Measurements from ENCODE around the gene NIPAL3. TPM values are rescaled to one million over a fixed set of nuclear protein-coding genes. Genes with fewer than 3 reads are reported as not detected.

NIPAL3 gene
- total RNA-seq, 1 experiment from 2014 or later: 44.2 TPM

GRCh38 chr1:24421502-24421901 lies 5.9 kb downstream of the NIPAL3 start:
- DNase-seq (ENCODE audit: low read depth in 1 of 2, low spot score in 2 of 2): no peak
- peaks cover 26% of the 10 kb centered on the region for H3K36me3 ChIP-seq
- H3K27me3 ChIP-seq (replicated peaks): no peaks in the 10 kb centered on the region
- no peaks in the 10 kb centered on the region for H3K9me3 ChIP-seq (replicated peaks)
- H3K27ac ChIP-seq: no peak overlapping the region
- no peak overlapping the region for H3K4me3 ChIP-seq
- H3K4me1 ChIP-seq (replicated peaks): peaks cover 31% of the 10 kb centered on the region

GRCh38 chr1:24424207-24424606 lies 8.6 kb downstream of the NIPAL3 start:
- no peak for DNase-seq (ENCODE audit: low read depth in 1 of 2, low spot score in 2 of 2)
- no peak overlapping the region for H3K27ac ChIP-seq
- no peaks in the 10 kb centered on the region for H3K9me3 ChIP-seq (replicated peaks)
- H3K36me3 ChIP-seq: peaks cover 34% of the 10 kb centered on the region
- no peak overlapping the region for H3K4me3 ChIP-seq
- H3K27me3 ChIP-seq (replicated peaks): no peaks in the 10 kb centered on the region
- H3K4me1 ChIP-seq (replicated peaks): peaks cover 6% of the 10 kb centered on the region

DNA sequence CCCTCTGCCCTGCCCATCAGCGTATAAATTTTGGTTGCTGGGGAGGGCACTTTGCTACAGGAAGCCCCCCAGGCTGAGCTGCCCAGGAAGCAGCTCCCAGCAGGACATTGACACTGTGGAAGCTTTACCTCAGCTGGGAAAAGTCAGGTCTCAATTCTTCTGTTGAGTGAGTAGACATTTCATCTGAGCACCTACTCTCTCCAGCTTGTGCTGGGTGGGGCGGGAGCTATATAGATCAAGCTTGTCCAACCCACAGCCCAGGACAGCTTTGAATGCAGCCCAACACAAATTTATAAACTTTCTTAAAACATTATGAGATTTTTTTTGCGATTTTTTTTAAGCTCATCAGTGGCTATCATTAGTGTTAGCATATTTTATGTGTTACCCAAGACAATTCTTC lies 9.4 kb downstream of the NIPAL3 start:
- DNase-seq (ENCODE audit: low read depth in 1 of 2, low spot score in 2 of 2): no peak
- H3K27me3 ChIP-seq (replicated peaks): no peaks in the 10 kb centered on the region

GRCh38 chr1:24425441-24425840 lies 9.8 kb downstream of the NIPAL3 start:
- Histone ChIP-seq H3K27me3 (replicated peaks) (no peaks in the 10 kb centered on the region), H3K27ac (no peak overlapping the region), H3K4me1 (replicated peaks) (no peaks in the 10 kb centered on the region), H3K9me3 (replicated peaks) (no peaks in the 10 kb centered on the region), H3K36me3 (peaks cover 28% of the 10 kb centered on the region), H3K4me3 (no peak overlapping the region)
- no peak for DNase-seq (ENCODE audit: low read depth in 1 of 2, low spot score in 2 of 2)

More for the DNA sequence above, 9.4 kb downstream of the NIPAL3 start:
- Histone ChIP-seq H3K4me3 (no peak overlapping the region), H3K27ac (no peak overlapping the region), H3K9me3 (replicated peaks) (no peaks in the 10 kb centered on the region), H3K4me1 (replicated peaks) (no peaks in the 10 kb centered on the region), H3K36me3 (peaks cover 28% of the 10 kb centered on the region)

DNA sequence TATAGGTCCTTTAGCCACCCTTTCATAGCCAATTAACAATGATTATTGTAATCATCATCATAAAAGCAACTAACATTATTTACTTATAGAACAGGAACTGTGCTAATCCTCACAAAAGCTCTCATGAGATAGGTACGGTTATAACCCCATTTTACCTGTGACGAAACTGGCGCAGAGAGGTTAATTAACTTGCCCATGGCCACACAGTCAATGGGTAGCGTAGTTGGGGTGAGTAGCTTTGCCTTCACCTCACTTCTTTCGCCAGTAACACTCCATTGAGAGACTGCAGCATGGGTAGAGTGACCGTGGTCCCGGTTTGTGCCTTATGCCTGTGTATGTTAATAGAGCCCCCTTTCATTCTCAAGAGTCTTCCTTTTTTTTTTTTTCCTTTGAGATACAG lies 10.3 kb downstream of the NIPAL3 start:
- H3K4me1 ChIP-seq (replicated peaks): no peaks in the 10 kb centered on the region
- no peaks in the 10 kb centered on the region for H3K27me3 ChIP-seq (replicated peaks)

GRCh38 chr1:24426744-24427544 lies 11.3 kb downstream of the NIPAL3 start:
- no peaks in the 10 kb centered on the region for H3K9me3 ChIP-seq (replicated peaks)
- H3K36me3 ChIP-seq: peaks cover 18% of the 10 kb centered on the region
- no peaks in the 10 kb centered on the region for H3K4me1 ChIP-seq (replicated peaks)
- no peaks in the 10 kb centered on the region for H3K27me3 ChIP-seq (replicated peaks)
- H3K27ac ChIP-seq: no peak overlapping the region
- no peak for DNase-seq (ENCODE audit: low read depth in 1 of 2, low spot score in 2 of 2)
- H3K4me3 ChIP-seq: no peak overlapping the region

More for the DNA sequence above, 10.3 kb downstream of the NIPAL3 start:
- no peak overlapping the region for H3K4me3 ChIP-seq
- no peaks in the 10 kb centered on the region for H3K9me3 ChIP-seq (replicated peaks)
- H3K27ac ChIP-seq: no peak overlapping the region
- no peak for DNase-seq (ENCODE audit: low read depth in 1 of 2, low spot score in 2 of 2)
- peaks cover 25% of the 10 kb centered on the region for H3K36me3 ChIP-seq

- H3K4me3 ChIP-seq: no peak overlapping the region
- no peaks in the 10 kb centered on the region for H3K27me3 ChIP-seq (replicated peaks)
- peaks cover 14% of the 10 kb centered on the region for H3K36me3 ChIP-seq
- no peak for DNase-seq (ENCODE audit: low read depth in 1 of 2, low spot score in 2 of 2)
- H3K27ac ChIP-seq: no peak overlapping the region
- no peaks in the 10 kb centered on the region for H3K4me1 ChIP-seq (replicated peaks)
- no peaks in the 10 kb centered on the region for H3K9me3 ChIP-seq (replicated peaks)
These were observed 11.9 kb downstream of the NIPAL3 start for GRCh38 chr1:24427545-24427862.

GRCh38 chr1:24435782-24436365 lies 20.3 kb downstream of the NIPAL3 start:
- Histone ChIP-seq H3K36me3 (peaks cover 18% of the 10 kb centered on the region), H3K9me3 (replicated peaks) (no peaks in the 10 kb centered on the region), H3K27me3 (replicated peaks) (no peaks in the 10 kb centered on the region), H3K4me1 (replicated peaks) (no peaks in the 10 kb centered on the region), H3K27ac (no peak overlapping the region), H3K4me3 (no peak overlapping the region)
- no peak for DNase-seq (ENCODE audit: low read depth in 1 of 2, low spot score in 2 of 2)

DNA sequence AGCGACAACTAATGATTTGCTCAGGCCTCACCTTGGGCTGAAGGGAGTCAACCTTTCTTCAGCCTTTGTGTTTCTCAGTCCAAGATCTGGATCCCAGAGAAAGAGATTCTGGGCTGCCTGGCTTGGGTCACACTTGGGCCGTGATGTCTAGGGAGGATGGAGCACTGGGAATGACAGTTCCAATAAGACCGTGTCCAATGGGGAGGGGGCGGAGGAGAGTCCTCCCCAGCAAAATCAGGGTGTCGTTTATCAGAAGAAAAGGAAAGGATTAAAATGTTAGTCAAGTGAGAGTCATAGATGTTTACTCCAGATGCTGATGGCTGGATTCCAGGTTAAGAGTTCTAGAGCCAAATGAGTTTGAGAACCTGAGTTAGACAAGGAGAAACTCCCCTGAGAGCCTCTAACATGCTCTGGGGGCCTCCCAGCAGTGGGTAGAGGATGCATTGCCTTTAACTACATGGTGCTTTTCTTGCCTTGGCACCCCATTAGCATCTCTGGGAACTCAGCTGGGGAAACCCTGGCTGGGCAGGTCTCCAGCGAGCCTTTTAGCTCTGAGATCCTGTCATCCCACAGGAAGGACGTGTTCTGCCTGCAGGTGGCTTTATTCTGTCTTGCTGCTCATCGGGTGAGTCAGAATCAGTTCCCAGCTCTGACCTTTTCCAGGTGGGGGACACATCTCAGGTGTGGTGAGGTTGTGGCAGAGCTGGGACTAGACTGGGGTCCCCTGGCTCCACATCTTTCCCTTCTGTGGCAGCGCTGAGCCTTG lies 22.2 kb downstream of the NIPAL3 start:
- no peaks in the 10 kb centered on the region for H3K27me3 ChIP-seq (replicated peaks)
- no peaks in the 10 kb centered on the region for H3K9me3 ChIP-seq (replicated peaks)
- no peak overlapping the region for H3K4me3 ChIP-seq
- H3K36me3 ChIP-seq: peaks cover 26% of the 10 kb centered on the region
- H3K4me1 ChIP-seq (replicated peaks): no peaks in the 10 kb centered on the region
- DNase-seq (ENCODE audit: low read depth in 1 of 2, low spot score in 2 of 2): no peak
- no peak overlapping the region for H3K27ac ChIP-seq

GRCh38 chr1:24438423-24438901 lies 22.9 kb downstream of the NIPAL3 start:
- no peaks in the 10 kb centered on the region for H3K4me1 ChIP-seq (replicated peaks)
- no peaks in the 10 kb centered on the region for H3K9me3 ChIP-seq (replicated peaks)
- H3K4me3 ChIP-seq: no peak overlapping the region
- DNase-seq (ENCODE audit: low read depth in 1 of 2, low spot score in 2 of 2): no peak
- H3K36me3 ChIP-seq: peaks cover 25% of the 10 kb centered on the region; the same call in 1 of the 2 replicates
- no peak overlapping the region for H3K27ac ChIP-seq
- H3K27me3 ChIP-seq (replicated peaks): no peaks in the 10 kb centered on the region

DNA sequence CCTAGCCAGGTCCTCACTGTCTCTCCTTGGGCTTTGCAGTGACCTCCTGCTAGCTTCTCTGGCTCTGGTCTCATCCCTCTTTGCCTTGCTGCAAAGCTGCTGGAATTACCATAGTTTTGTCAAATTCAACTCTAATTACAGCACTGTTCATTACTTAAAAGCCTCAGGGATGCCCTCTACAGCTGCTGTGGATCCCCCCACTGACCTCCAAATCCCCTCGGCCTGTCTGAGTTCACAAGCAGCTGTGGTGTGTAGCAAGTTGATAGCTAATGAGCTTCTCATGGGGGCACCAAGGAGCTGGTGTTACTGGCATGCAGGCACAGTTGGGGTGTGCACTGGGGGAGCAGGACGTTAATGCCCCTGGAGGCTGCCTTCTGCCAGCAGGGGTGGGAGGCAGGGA lies 24.8 kb downstream of the NIPAL3 start:
- peaks cover 18% of the 10 kb centered on the region; the same call in 1 of the 2 replicates for H3K36me3 ChIP-seq
- no peak for DNase-seq (ENCODE audit: low read depth in 1 of 2, low spot score in 2 of 2)
- H3K4me1 ChIP-seq (replicated peaks): no peaks in the 10 kb centered on the region
- H3K4me3 ChIP-seq: no peak overlapping the region
- no peak overlapping the region for H3K27ac ChIP-seq
- H3K9me3 ChIP-seq (replicated peaks): no peaks in the 10 kb centered on the region
- H3K27me3 ChIP-seq (replicated peaks): no peaks in the 10 kb centered on the region

GRCh38 chr1:24441480-24441879 lies 25.9 kb downstream of the NIPAL3 start:
- H3K36me3 ChIP-seq: peaks cover 20% of the 10 kb centered on the region; the same call in 1 of the 2 replicates
- no peaks in the 10 kb centered on the region for H3K4me1 ChIP-seq (replicated peaks)
- H3K9me3 ChIP-seq (replicated peaks): no peaks in the 10 kb centered on the region
- no peak for DNase-seq (ENCODE audit: low read depth in 1 of 2, low spot score in 2 of 2)
- no peak overlapping the region for H3K4me3 ChIP-seq
- no peaks in the 10 kb centered on the region for H3K27me3 ChIP-seq (replicated peaks)
- H3K27ac ChIP-seq: no peak overlapping the region

DNA sequence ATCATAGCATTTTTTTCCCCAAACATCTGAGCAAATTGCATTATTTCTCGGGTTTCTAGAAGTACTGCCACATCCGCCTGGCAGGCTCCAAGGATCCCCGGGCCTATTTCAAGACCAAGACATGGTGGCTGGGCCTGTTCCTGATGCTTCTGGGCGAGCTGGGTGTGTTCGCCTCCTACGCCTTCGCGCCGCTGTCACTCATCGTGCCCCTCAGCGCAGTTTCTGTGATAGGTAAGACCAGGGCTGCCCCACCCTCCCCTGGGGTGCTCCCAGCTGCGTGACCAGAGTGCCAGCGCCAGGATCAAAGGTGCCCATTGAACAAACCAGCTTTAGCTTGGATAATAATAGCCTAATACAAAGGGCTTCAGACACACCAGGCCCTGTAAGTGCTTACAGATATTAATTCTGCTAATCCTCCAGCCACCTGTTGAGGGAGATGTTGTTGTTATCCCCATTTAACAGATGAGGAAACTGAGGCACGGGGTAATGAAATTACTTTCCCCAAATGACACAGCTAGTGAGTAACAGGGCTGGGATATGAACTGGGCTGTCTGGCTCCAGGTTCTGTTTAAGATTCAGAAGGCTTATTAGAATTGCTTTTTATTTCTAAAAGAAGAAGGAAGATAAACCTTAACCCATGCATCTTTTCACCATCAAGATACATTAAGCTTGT lies 26.5 kb downstream of the NIPAL3 start:
- H3K4me3 ChIP-seq: no peak overlapping the region
- H3K4me1 ChIP-seq (replicated peaks): no peaks in the 10 kb centered on the region
- no peaks in the 10 kb centered on the region for H3K9me3 ChIP-seq (replicated peaks)
- no peak overlapping the region for H3K27ac ChIP-seq
- no peaks in the 10 kb centered on the region for H3K27me3 ChIP-seq (replicated peaks)
- no peak for DNase-seq (ENCODE audit: low read depth in 1 of 2, low spot score in 2 of 2)
- H3K36me3 ChIP-seq: peaks cover 24% of the 10 kb centered on the region; the same call in 1 of the 2 replicates

Measured in SJSA1 (cell line).